ENCODE results near the gene GNG10.

The GNG10 gene

DNA sequence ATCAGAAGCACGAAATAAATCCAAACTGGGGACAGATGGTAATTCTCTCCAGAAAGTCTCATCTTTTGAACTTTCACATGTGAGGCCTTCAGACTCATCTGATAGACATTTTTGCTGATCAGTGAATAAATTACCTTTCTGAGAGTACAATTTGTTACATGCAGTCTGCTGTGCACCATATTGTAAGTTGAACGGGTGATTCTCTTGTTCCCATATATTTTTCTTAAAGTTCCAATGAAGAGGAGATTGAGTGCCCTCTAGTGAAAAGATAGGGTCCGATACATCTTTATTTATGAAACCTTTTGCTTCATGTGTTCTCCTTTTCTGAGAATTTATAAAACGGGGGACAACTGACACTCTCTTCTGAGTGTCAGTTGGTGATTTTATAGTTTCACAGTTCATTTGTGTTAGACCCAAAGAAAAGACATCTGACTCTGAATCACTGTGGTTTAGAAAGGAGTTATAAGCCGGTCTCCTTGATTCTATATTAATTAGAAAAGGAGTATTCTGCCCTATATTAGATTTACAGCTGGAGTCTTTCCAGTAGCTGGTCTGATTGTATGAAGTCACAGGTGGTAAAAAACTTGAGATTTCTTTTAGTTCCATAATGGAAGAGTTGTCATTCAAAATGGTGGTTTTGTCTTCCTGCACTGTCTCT is 30.4 kb downstream of the GNG10 start:
- Histone ChIP-seq H3K9me3 (ENCODE audit: control insufficient read depth, insufficient read depth, low read length) (no peaks in the 10 kb centered on the region), H3K36me3 (ENCODE audit: control insufficient read depth, insufficient read depth, low read length) (no peaks in the 10 kb centered on the region), H3K9ac (ENCODE audit: low read depth, low read length) (no peak overlapping the region), H3K27me3 (ENCODE audit: control insufficient read depth, insufficient read depth, low read length) (no peaks in the 10 kb centered on the region), H3K4me3 (ENCODE audit: low read depth, low read length) (no peak overlapping the region), H3K4me1 (ENCODE audit: control insufficient read depth, insufficient read depth, low read length) (no peaks in the 10 kb centered on the region)

DNA sequence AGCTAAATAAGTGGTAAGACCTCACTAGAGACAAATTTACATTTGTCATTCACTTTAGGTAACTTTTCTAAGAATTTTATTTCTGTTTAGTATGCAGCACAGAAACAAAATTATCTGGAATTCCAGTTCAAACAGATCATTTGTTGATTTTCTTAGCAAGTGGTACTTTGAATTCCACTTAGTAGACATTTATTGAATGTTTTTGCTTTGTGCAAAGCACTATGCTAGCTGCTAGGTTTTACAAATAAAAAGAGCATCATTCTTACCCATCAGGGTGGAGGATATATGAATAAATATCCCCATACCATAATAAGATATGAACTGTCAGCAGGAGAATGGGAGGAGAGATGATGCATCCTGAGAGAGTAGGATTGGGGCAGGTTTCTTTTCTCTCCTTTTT is 35.4 kb downstream of the GNG10 start:
- H3K9me3 ChIP-seq (ENCODE audit: control insufficient read depth, insufficient read depth, low read length): no peaks in the 10 kb centered on the region
- no peak overlapping the region for H3K4me3 ChIP-seq (ENCODE audit: low read depth, low read length)
- no peak overlapping the region for H3K9ac ChIP-seq (ENCODE audit: low read depth, low read length)
- H3K36me3 ChIP-seq (ENCODE audit: control insufficient read depth, insufficient read depth, low read length): no peaks in the 10 kb centered on the region
- H3K4me1 ChIP-seq (ENCODE audit: control insufficient read depth, insufficient read depth, low read length): no peaks in the 10 kb centered on the region
- H3K27me3 ChIP-seq (ENCODE audit: control insufficient read depth, insufficient read depth, low read length): no peaks in the 10 kb centered on the region

DNA sequence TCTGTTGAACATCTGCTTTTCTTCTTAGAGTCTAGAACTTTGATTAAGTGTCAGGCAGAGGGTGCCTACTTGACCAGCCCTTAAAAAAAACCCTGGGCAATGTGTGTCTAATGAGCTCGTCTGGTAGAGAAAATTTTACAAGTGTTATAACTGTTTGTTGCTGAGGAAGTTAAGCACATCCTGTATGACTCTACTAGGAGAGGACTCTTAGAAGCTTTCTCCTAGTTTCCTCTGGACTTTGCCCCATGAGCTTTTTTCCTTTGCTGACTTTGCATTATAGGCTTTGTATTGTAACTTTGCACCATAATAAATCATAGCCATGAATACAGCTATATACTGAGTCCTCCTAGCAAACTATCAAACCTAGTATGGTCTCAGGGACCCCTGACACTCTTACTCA is 39.4 kb downstream of the GNG10 start:
- Histone ChIP-seq H3K9me3 (ENCODE audit: control insufficient read depth, insufficient read depth, low read length) (no peaks in the 10 kb centered on the region), H3K9ac (ENCODE audit: low read depth, low read length) (no peak overlapping the region), H3K4me1 (ENCODE audit: control insufficient read depth, insufficient read depth, low read length) (no peaks in the 10 kb centered on the region)

DNA sequence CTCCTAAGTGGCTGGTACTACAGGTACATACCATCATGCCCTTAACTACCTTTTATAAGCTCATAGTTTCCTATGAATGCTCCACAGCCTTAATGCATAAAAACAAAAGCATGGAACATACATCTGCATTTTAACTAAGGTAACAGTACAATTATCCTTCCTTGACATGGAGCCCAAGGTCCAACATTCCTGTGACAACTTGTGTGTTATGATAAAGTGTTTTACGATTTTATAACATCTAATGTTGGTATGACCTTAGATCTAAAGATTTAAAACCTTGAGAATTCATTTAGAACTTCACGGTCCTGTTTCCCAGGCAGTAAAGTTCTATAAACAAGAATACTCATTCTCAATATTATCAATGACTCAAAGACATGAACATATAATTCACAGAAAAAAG is 43.1 kb downstream of the GNG10 start:
- Histone ChIP-seq H3K9me3 (ENCODE audit: control insufficient read depth, insufficient read depth, low read length) (no peaks in the 10 kb centered on the region), H3K27me3 (ENCODE audit: control insufficient read depth, insufficient read depth, low read length) (no peaks in the 10 kb centered on the region), H3K4me1 (ENCODE audit: control insufficient read depth, insufficient read depth, low read length) (no peaks in the 10 kb centered on the region), H3K4me3 (ENCODE audit: low read depth, low read length) (no peak overlapping the region), H3K36me3 (ENCODE audit: control insufficient read depth, insufficient read depth, low read length) (no peaks in the 10 kb centered on the region), H3K9ac (ENCODE audit: low read depth, low read length) (no peak overlapping the region)

More for the DNA sequence above, 39.4 kb downstream of the GNG10 start:
- no peak overlapping the region for H3K4me3 ChIP-seq (ENCODE audit: low read depth, low read length)
- no peaks in the 10 kb centered on the region for H3K27me3 ChIP-seq (ENCODE audit: control insufficient read depth, insufficient read depth, low read length)
- H3K36me3 ChIP-seq (ENCODE audit: control insufficient read depth, insufficient read depth, low read length): no peaks in the 10 kb centered on the region

DNA sequence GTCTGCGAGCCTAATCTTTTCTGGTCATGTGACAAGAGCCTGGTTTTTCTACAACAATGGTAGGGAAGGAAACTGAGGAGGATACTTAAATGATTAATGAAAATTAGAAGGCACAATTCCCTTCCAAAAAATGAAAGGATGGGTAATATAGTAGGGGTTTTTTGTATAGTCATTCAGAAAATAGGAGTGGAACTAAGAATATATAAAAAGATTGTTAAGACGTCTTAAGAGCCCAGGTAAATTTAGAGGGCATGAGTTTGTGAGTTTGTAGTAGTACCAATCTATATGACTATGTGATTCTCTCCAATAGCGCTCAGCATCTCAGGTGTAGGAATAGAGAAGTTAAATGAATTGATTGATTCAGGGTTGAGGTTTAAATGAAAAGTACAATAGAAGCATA is 50.1 kb downstream of the GNG10 start:
- Histone ChIP-seq H3K9ac (ENCODE audit: low read depth, low read length) (no peak overlapping the region), H3K36me3 (ENCODE audit: control insufficient read depth, insufficient read depth, low read length) (no peaks in the 10 kb centered on the region), H3K4me1 (ENCODE audit: control insufficient read depth, insufficient read depth, low read length) (peaks cover 4% of the 10 kb centered on the region), H3K27me3 (ENCODE audit: control insufficient read depth, insufficient read depth, low read length) (no peaks in the 10 kb centered on the region), H3K4me3 (ENCODE audit: low read depth, low read length) (no peak overlapping the region), H3K9me3 (ENCODE audit: control insufficient read depth, insufficient read depth, low read length) (no peaks in the 10 kb centered on the region)

DNA sequence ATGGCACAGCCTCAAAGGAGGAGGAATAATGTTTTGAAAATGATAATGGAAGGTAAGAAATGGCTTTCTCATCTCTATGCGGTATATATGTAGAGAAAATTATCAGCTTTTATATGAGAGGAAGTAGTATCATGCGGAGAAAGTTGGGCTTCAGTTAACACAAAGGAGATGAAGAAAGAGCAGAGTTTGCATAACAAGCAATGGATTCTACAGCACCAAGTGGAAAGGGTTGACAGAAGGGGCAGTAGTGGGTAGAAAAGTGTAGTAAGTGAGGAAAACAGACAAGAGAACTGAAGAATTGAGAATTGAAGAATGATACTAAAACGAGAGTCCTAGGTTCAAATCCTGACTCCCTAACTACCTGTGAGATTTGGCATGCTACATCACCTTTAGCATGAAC is 51.0 kb downstream of the GNG10 start:
- Histone ChIP-seq H3K4me1 (ENCODE audit: control insufficient read depth, insufficient read depth, low read length) (peaks cover 4% of the 10 kb centered on the region), H3K4me3 (ENCODE audit: low read depth, low read length) (no peak overlapping the region), H3K36me3 (ENCODE audit: control insufficient read depth, insufficient read depth, low read length) (no peaks in the 10 kb centered on the region), H3K27me3 (ENCODE audit: control insufficient read depth, insufficient read depth, low read length) (no peaks in the 10 kb centered on the region), H3K9ac (ENCODE audit: low read depth, low read length) (no peak overlapping the region), H3K9me3 (ENCODE audit: control insufficient read depth, insufficient read depth, low read length) (no peaks in the 10 kb centered on the region)

DNA sequence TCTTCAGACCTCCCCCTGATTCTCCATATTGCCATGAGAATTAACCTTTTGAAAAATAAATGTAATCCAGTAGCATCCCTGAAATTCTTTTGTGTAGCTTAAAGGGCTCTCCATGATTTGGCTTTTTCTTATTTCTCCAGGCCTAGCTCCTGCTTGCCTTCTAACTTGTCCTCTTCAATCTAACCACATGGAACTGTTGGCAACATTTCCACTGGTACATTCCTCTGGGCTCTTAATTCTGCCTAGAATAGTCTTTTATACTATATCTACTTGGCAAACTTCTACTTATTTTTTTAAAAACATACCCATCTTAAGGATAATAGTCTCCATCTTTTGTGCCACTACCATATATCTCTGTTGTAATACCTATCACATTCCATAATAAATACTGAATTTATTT is 54.1 kb downstream of the GNG10 start:
- Histone ChIP-seq H3K36me3 (ENCODE audit: control insufficient read depth, insufficient read depth, low read length) (no peaks in the 10 kb centered on the region), H3K9me3 (ENCODE audit: control insufficient read depth, insufficient read depth, low read length) (no peaks in the 10 kb centered on the region), H3K27me3 (ENCODE audit: control insufficient read depth, insufficient read depth, low read length) (no peaks in the 10 kb centered on the region), H3K9ac (ENCODE audit: low read depth, low read length) (no peak overlapping the region), H3K4me1 (ENCODE audit: control insufficient read depth, insufficient read depth, low read length) (peaks cover 4% of the 10 kb centered on the region), H3K4me3 (ENCODE audit: low read depth, low read length) (no peak overlapping the region)

DNA sequence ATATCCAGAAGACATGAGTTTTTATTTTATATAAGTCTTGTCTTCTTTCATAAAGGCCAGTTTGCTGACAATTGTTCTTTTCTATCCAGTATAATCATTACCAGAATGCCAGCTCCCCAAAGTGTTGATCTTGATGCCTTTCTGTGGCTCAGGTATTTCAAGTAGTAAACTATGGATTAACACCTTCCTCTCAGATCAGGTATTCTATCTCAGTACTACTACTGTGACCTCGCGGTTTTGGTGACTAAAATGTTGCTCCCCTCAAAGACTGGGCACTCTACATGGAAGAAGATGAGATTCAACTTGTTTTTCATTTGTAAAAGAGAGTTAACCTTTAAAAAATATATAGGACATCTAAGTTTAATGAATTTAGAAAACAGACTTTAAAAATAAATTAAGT is 58.1 kb downstream of the GNG10 start:
- Histone ChIP-seq H3K4me3 (ENCODE audit: low read depth, low read length) (no peak overlapping the region), H3K9ac (ENCODE audit: low read depth, low read length) (no peak overlapping the region), H3K9me3 (ENCODE audit: control insufficient read depth, insufficient read depth, low read length) (no peaks in the 10 kb centered on the region), H3K36me3 (ENCODE audit: control insufficient read depth, insufficient read depth, low read length) (no peaks in the 10 kb centered on the region), H3K4me1 (ENCODE audit: control insufficient read depth, insufficient read depth, low read length) (no peaks in the 10 kb centered on the region), H3K27me3 (ENCODE audit: control insufficient read depth, insufficient read depth, low read length) (no peaks in the 10 kb centered on the region)

Measured in iPS-15b (cell line).